ENCODE measurements around the gene EYS. TPM values are rescaled to one million over a fixed set of nuclear protein-coding genes. Genes with fewer than 3 reads are reported as not detected.

EYS gene
- total and polyA plus RNA-seq, 2 of the 13 experiments (the other 11 are each of a cell fraction or from before 2014, with no cell fraction given), result 0.04 to 0.07 TPM

- TF ChIP-seq MTF1 (CRISPR knock-in tag; IDR thresholded peaks at IDR 0.05) (no peak), PHF21A (CRISPR knock-in tag; IDR thresholded peaks at IDR 0.05) (0 out of 2 replicates have a peak, but pooled peaks have one; percentile 34), CEBPG (CRISPR knock-in tag; IDR thresholded peaks at IDR 0.05) (peak; percentile 3; the same call in 1 of the 2 replicates), SOX6 (IDR thresholded peaks at IDR 0.05) (no peak), SOX6 (CRISPR knock-in tag; IDR thresholded peaks at IDR 0.05) (peak; percentile 84; the same call in 1 of the 2 replicates), PITX1 (CRISPR knock-in tag; IDR thresholded peaks at IDR 0.05) (peak; percentile 88), ZNF891 (CRISPR knock-in tag; IDR thresholded peaks at IDR 0.05) (no peak), TBP (CRISPR knock-in tag; IDR thresholded peaks at IDR 0.05) (no peak), ZNF550 (CRISPR knock-in tag; IDR thresholded peaks at IDR 0.05; ENCODE audit: borderline replicate concordance) (no peak), HHEX (CRISPR knock-in tag; IDR thresholded peaks at IDR 0.05) (peak; percentile 86), STAG1 (CRISPR knock-in tag; IDR thresholded peaks at IDR 0.05) (peak; percentile 45), XRCC5 (optimal IDR thresholded peaks at IDR 0.05; ENCODE audit: low read length) (no peak), ZNF430 (CRISPR knock-in tag; IDR thresholded peaks at IDR 0.05) (no peak), MNT (IDR thresholded peaks at IDR 0.05) (no peak), ZNF496 (CRISPR knock-in tag; IDR thresholded peaks at IDR 0.05; ENCODE audit: insufficient replicate concordance) (no peak), NR2F6 (IDR thresholded peaks at IDR 0.05) (peak; percentile 69), NR2F6 (CRISPR knock-in tag; IDR thresholded peaks at IDR 0.05) (no peak), CTCF (CRISPR knock-in tag; IDR thresholded peaks at IDR 0.05) (peak; percentile 52), BCL6 (CRISPR knock-in tag; IDR thresholded peaks at IDR 0.05) (peak; percentile 68), ZNF792 (CRISPR knock-in tag; IDR thresholded peaks at IDR 0.05) (no peak), GATAD2A (CRISPR knock-in tag; IDR thresholded peaks at IDR 0.05) (peak; percentile 58), ZNF296 (CRISPR knock-in tag; conservative IDR thresholded peaks at IDR 0.05) (no peak), MTA3 (CRISPR knock-in tag; IDR thresholded peaks at IDR 0.05) (no peak), ZBTB44 (CRISPR knock-in tag; IDR thresholded peaks at IDR 0.05) (no peak), CENPX (CRISPR knock-in tag; IDR thresholded peaks at IDR 0.05) (no peak), ZNF275 (CRISPR knock-in tag; IDR thresholded peaks at IDR 0.05; ENCODE audit: borderline replicate concordance) (no peak), ZNF615 (CRISPR knock-in tag; IDR thresholded peaks at IDR 0.05; ENCODE audit: borderline replicate concordance) (no peak)
Observed at GRCh38 chr6:64084185-64084663, 1622.8 kb downstream of the EYS start (continued).

Data from HepG2 (cell line).